Activated CD4-positive, alpha-beta memory T cell treated with anti-CD3 and anti-CD28 coated beads, Interleukin-2, amount 10 ng/mL, durations not matched to agents 7 days and 5 days (primary cell): Measurements from ENCODE around the gene COL25A1. TPM values are rescaled to one million over a fixed set of nuclear protein-coding genes. Genes with fewer than 3 reads are reported as not detected.

ENCODE experiments used
- CTCF ChIA-PET: fragments of 350-600 bp; sonication (Branson Sonifier 250); formaldehyde crosslinking; loops from one replicate; lab custom pipeline; 2021; ENCODE audit warnings: antibody characterized with exemption, inconsistent platforms; lab: Charles Lee
- POLR2A ChIA-PET: fragments of 350-600 bp; sonication (Branson Sonifier 250); formaldehyde crosslinking; loops from one replicate; lab custom pipeline; 2021; ENCODE audit warnings: antibody characterized with exemption; lab: Charles Lee
- DNase-seq: peaks from one replicate; pipeline ENCODE4 v3.0.0-alpha.2; 2020
- H3K27ac Mint-ChIP-seq: one replicate; pipeline ENCODE4 v1.8.0; 2021; ENCODE audit warnings: mild to moderate bottlenecking, mixed read lengths
- H3K27me3 Mint-ChIP-seq: one replicate; pipeline ENCODE4 v1.8.0; 2021; ENCODE audit warnings: mixed read lengths
- H3K36me3 Mint-ChIP-seq: one replicate; pipeline ENCODE4 v1.8.0; 2021; ENCODE audit warnings: low read depth, mixed read lengths
- H3K4me1 Mint-ChIP-seq: one replicate; pipeline ENCODE4 v1.8.0; 2021; ENCODE audit warnings: mixed read lengths
- H3K4me3 Mint-ChIP-seq: one replicate; pipeline ENCODE4 v1.8.0; 2021; ENCODE audit warnings: mild to moderate bottlenecking, mixed read lengths
- H3K9me3 Mint-ChIP-seq: one replicate; pipeline ENCODE4 v1.8.0; 2021; ENCODE audit warnings: mixed read lengths
- total RNA-seq, 2 experiments: library from RNA; stranded (reverse); gene quantifications; one replicate each; pipeline ENCODE4 v1.2.3, GENCODE V29; 2021

Gene COL25A1
- total RNA-seq, 2 experiments from 2014 or later: not detected

DNA sequence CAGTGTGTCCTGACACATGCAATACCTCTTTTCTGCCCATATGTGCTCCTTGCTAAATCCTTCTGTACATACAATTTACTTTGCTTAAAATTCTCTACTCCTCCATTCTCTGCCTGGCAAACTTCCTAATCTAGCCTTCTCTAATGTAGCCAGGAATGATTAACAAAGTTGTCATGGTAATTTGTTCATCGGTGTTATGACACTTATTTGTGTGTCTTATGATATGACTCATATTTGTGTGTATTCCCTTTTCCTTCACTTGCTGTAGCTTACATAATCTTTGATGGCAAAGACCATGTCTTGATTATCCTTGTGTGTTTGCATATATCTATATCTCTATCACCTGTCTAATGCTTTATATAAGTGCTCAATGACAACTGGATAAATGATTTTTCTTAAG is 133.3 kb downstream of the COL25A1 start:
- no peaks in the 10 kb centered on the region for H3K9me3 Mint-ChIP-seq
- peaks cover 15% of the 10 kb centered on the region for H3K27me3 Mint-ChIP-seq
- no peaks in the 10 kb centered on the region for H3K4me1 Mint-ChIP-seq
- H3K4me3 Mint-ChIP-seq: no peak overlapping the region
- ChIA-PET CTCF (no interaction called here), POLR2A (no interaction called here)
- H3K27ac Mint-ChIP-seq: no peak overlapping the region
- no peak for DNase-seq
- no peaks in the 10 kb centered on the region for H3K36me3 Mint-ChIP-seq

- no peaks in the 10 kb centered on the region for H3K36me3 Mint-ChIP-seq
- H3K27me3 Mint-ChIP-seq: peaks cover 15% of the 10 kb centered on the region
- no peak overlapping the region for H3K4me3 Mint-ChIP-seq
- POLR2A ChIA-PET: no interaction called here
- no peaks in the 10 kb centered on the region for H3K9me3 Mint-ChIP-seq
- CTCF ChIA-PET: interaction anchor here (0.6 kb wide), 1 partner anchor 238 kb away, joined by 3 read pairs; no protein-coding TSS in a partner anchor
- no peak for DNase-seq
- H3K4me1 Mint-ChIP-seq: no peaks in the 10 kb centered on the region
- H3K27ac Mint-ChIP-seq: no peak overlapping the region
Observed at GRCh38 chr4:109166586-109166985, 135.9 kb downstream of the COL25A1 start.

DNA sequence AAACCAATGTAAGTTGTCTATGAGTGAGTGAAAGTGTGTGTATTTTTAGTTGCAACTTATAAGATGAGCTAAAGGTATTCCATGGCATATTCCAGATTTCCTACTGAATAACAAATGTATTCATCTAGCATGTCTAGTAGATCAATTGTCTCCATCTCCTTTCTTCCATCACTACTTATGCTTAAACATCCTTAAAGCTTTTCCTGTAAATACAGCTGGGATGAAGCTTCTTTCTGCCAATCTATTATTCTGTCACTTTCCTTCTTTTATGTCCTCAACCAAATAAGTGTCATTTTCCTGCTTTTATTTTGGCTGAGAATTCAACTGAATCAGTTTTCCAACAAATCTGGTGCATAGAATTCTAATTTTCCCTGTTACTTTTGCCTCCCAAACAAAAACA is 136.3 kb downstream of the COL25A1 start:
- Mint-ChIP-seq H3K27me3 (peaks cover 15% of the 10 kb centered on the region), H3K9me3 (no peaks in the 10 kb centered on the region), H3K4me3 (no peak overlapping the region), H3K27ac (no peak overlapping the region), H3K36me3 (no peaks in the 10 kb centered on the region), H3K4me1 (no peaks in the 10 kb centered on the region)
- ChIA-PET CTCF (interaction anchor here (0.6 kb wide), 1 partner anchor 239 kb away, joined by 3 read pairs; no protein-coding TSS in a partner anchor), POLR2A (no interaction called here)
- DNase-seq: no peak

- Mint-ChIP-seq H3K27ac (no peak overlapping the region), H3K27me3 (peaks cover 20% of the 10 kb centered on the region), H3K4me1 (no peaks in the 10 kb centered on the region), H3K36me3 (no peaks in the 10 kb centered on the region), H3K9me3 (no peaks in the 10 kb centered on the region), H3K4me3 (no peak overlapping the region)
- ChIA-PET CTCF (no interaction called here), POLR2A (no interaction called here)
- no peak for DNase-seq
Observed at GRCh38 chr4:109164011-109164410, 138.4 kb downstream of the COL25A1 start.

DNA sequence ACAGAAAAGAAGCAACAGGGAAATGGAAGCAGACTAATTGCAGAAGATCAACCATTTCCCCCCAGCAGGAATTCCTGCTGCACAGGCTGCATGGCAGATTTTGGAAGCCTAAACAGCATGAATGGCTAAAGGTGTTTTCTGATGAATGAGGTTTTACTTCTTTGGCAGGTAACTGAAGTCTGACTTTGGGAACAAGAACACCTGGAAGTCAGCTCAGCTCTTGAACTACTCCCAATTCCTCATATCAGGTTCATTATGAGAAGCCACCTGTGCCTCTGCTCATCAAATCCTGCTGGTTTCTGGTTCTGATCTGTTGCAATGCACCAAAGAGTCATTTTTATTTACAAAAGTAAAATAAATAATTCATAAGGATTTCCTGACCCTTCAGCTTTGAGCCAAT is 139.0 kb downstream of the COL25A1 start:
- Mint-ChIP-seq H3K36me3 (no peaks in the 10 kb centered on the region), H3K4me1 (no peaks in the 10 kb centered on the region)
- CTCF ChIA-PET: no interaction called here

DNA sequence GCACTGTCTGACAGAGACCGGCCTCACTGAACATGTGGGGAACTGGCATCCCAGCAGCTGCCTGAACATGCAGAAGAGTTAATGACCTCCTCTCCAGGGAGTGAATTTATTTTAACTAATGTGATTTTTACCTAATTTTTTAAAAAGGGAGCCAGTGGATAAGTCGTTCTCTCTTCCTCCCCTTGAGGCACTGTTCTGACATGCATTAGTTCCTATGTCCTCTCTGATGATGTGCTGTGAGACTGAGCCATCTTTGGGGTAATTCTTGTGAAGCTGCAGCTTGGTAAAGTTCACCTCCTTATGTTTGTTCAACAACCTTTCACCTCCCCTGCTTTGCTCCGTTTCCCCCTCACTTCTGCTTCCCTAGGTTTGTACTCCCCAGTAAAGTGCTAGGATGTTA is 139.7 kb downstream of the COL25A1 start:
- no peaks in the 10 kb centered on the region for H3K4me1 Mint-ChIP-seq
- ChIA-PET CTCF (no interaction called here), POLR2A (no interaction called here)
- H3K4me3 Mint-ChIP-seq: no peak overlapping the region
- H3K9me3 Mint-ChIP-seq: no peaks in the 10 kb centered on the region
- no peaks in the 10 kb centered on the region for H3K36me3 Mint-ChIP-seq
- DNase-seq: no peak
- peaks cover 17% of the 10 kb centered on the region for H3K27me3 Mint-ChIP-seq
- H3K27ac Mint-ChIP-seq: no peak overlapping the region

More for the DNA sequence above, 139.0 kb downstream of the COL25A1 start:
- Mint-ChIP-seq H3K27ac (no peak overlapping the region), H3K27me3 (peaks cover 20% of the 10 kb centered on the region), H3K9me3 (no peaks in the 10 kb centered on the region), H3K4me3 (no peak overlapping the region)
- POLR2A ChIA-PET: no interaction called here
- DNase-seq: no peak

- Mint-ChIP-seq H3K4me3 (no peak overlapping the region), H3K27me3 (peaks cover 4% of the 10 kb centered on the region), H3K9me3 (no peaks in the 10 kb centered on the region), H3K36me3 (no peaks in the 10 kb centered on the region), H3K27ac (no peak overlapping the region), H3K4me1 (no peaks in the 10 kb centered on the region)
- CTCF ChIA-PET: no interaction called here
- POLR2A ChIA-PET: no interaction called here
- DNase-seq: no peak
Observed at GRCh38 chr4:109160494-109160893, 142.0 kb downstream of the COL25A1 start.

DNA sequence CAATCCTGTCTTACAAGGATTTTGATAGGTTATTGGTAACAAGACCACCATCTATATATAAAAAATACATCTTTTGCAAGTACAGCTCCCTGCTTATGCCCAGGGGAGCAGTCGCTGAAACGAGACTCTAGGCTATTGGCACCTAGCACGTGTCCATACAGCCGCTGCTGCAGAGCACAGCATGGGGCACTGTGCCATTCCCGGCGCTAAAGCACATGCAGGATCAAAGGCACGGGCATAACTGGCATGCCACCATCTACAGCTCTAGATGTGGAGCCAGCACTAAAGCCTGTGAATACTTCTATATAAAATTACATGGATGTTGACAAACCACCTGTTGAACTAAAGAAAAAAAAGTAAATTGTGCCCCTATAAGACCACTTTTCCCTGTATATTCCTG is 144.8 kb downstream of the COL25A1 start:
- H3K36me3 Mint-ChIP-seq: no peaks in the 10 kb centered on the region
- H3K4me3 Mint-ChIP-seq: no peak overlapping the region
- DNase-seq: no peak
- no peaks in the 10 kb centered on the region for H3K4me1 Mint-ChIP-seq
- ChIA-PET CTCF (no interaction called here), POLR2A (no interaction called here)
- peaks cover 6% of the 10 kb centered on the region for H3K27me3 Mint-ChIP-seq
- H3K9me3 Mint-ChIP-seq: no peaks in the 10 kb centered on the region
- H3K27ac Mint-ChIP-seq: no peak overlapping the region

DNA sequence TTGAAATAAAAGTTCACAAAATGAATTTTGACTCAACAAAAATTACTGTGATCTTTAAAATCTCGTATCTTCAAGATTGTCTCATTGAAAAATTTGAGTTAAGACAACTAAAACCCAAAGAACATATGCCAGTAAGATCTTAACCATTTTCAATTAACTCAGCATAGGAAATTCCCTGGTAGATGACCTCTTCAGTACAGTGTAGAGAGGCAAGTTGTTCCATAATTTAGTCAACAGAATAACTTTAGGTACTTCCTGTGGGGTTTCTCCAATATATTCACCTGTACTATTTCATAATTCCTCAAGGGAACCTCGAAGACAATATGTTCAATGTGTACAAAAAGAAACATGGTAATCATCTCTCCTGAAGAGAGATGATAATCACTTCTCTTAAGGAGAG is 145.3 kb downstream of the COL25A1 start:
- no peaks in the 10 kb centered on the region for H3K36me3 Mint-ChIP-seq
- no peak overlapping the region for H3K4me3 Mint-ChIP-seq
- H3K27ac Mint-ChIP-seq: no peak overlapping the region
- DNase-seq: no peak
- POLR2A ChIA-PET: no interaction called here
- peaks cover 7% of the 10 kb centered on the region for H3K27me3 Mint-ChIP-seq
- H3K4me1 Mint-ChIP-seq: no peaks in the 10 kb centered on the region
- CTCF ChIA-PET: no interaction called here
- H3K9me3 Mint-ChIP-seq: no peaks in the 10 kb centered on the region

GRCh38 chr4:109156356-109156755 is 146.1 kb downstream of the COL25A1 start:
- H3K27ac Mint-ChIP-seq: no peak overlapping the region
- no peaks in the 10 kb centered on the region for H3K9me3 Mint-ChIP-seq
- CTCF ChIA-PET: no interaction called here
- POLR2A ChIA-PET: no interaction called here
- no peak for DNase-seq
- peaks cover 7% of the 10 kb centered on the region for H3K27me3 Mint-ChIP-seq
- no peaks in the 10 kb centered on the region for H3K36me3 Mint-ChIP-seq
- H3K4me1 Mint-ChIP-seq: no peaks in the 10 kb centered on the region
- H3K4me3 Mint-ChIP-seq: no peak overlapping the region

DNA sequence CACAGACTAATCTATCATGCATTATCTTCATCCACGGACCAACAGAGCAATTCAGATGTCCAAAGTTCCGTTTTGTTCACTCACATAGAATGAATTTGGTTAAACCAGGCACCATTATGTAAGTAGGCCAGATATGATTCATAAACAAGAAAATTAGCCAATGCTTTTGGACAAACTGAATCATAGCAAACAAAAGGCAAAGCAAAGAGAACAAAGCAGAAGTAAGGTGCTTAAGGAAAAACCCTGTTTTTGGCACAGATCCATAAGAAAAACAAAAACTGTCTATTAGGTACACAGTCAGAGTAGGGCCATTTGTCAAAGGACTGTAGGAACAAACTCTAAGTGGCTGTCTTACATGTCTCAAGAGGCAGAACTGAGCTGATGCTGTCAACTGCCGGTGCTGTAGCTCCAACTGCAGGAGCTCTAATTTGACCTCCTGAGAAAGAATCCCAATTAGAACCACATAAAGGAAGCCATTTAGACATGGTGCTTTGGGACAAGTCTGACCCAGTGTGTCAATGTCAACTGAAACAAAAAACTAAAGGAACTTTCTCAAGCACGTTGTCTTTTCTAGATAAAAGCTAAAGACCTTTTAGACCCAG is 146.7 kb downstream of the COL25A1 start:
- Mint-ChIP-seq H3K36me3 (no peaks in the 10 kb centered on the region), H3K27ac (no peak overlapping the region), H3K4me3 (no peak overlapping the region), H3K4me1 (no peaks in the 10 kb centered on the region), H3K9me3 (no peaks in the 10 kb centered on the region), H3K27me3 (peaks cover 10% of the 10 kb centered on the region)
- no peak for DNase-seq
- POLR2A ChIA-PET: no interaction called here
- CTCF ChIA-PET: no interaction called here

DNA sequence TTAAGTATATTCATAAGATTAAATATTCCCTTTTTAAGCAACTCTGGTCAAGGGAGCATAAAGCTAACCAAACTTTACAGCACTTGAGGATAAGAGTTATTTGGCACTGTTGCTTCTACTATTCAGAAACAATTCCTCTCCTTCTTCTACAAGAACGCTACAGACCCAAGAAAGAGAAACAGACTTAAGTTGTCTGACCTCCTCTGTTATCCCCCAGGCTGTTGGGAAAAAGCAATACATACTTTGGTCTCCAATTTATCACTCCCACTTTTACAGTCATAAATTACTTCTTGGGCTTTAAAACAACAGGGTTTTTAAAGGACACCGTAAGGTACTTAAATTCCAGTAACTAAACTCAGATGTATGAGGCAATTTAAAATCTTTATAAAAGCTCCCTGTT is 147.4 kb downstream of the COL25A1 start:
- Mint-ChIP-seq H3K36me3 (no peaks in the 10 kb centered on the region), H3K27me3 (peaks cover 10% of the 10 kb centered on the region), H3K27ac (no peak overlapping the region), H3K4me1 (no peaks in the 10 kb centered on the region), H3K9me3 (no peaks in the 10 kb centered on the region), H3K4me3 (no peak overlapping the region)
- ChIA-PET POLR2A (no interaction called here), CTCF (interaction anchor here (0.9 kb wide), 1 partner anchor 138 kb away, joined by 3 read pairs; no protein-coding TSS in a partner anchor)
- no peak for DNase-seq

- ChIA-PET POLR2A (no interaction called here), CTCF (interaction anchor here (0.9 kb wide), 1 partner anchor 139 kb away, joined by 3 read pairs; no protein-coding TSS in a partner anchor)
- no peaks in the 10 kb centered on the region for H3K9me3 Mint-ChIP-seq
- peaks cover 8% of the 10 kb centered on the region for H3K27me3 Mint-ChIP-seq
- H3K4me1 Mint-ChIP-seq: no peaks in the 10 kb centered on the region
- H3K36me3 Mint-ChIP-seq: no peaks in the 10 kb centered on the region
- no peak overlapping the region for H3K27ac Mint-ChIP-seq
- DNase-seq: no peak
- no peak overlapping the region for H3K4me3 Mint-ChIP-seq
Observed at GRCh38 chr4:109154424-109154823, 148.0 kb downstream of the COL25A1 start.

DNA sequence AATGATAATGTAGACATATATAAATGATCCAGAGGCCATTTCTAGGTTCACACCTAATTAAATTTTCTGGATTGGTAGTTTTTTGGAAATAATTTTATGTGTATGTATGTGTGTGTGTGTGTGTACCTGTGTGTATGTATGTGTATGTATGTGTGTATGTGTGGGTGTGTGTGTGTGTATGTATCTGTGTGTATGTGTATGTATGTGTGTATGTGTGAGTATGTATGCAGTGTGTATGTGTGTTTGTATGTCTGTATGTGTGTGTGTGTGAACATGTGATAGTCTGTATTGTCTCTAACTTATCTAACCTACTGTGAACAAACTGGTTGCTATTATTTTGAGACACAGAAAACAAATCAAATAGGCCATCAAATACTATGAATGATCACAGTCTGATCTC is 152.6 kb downstream of the COL25A1 start:
- no peak for DNase-seq
- H3K36me3 Mint-ChIP-seq: no peaks in the 10 kb centered on the region
- no peaks in the 10 kb centered on the region for H3K9me3 Mint-ChIP-seq
- H3K4me1 Mint-ChIP-seq: no peaks in the 10 kb centered on the region
- peaks cover 9% of the 10 kb centered on the region for H3K27me3 Mint-ChIP-seq
- ChIA-PET POLR2A (no interaction called here), CTCF (no interaction called here)
- no peak overlapping the region for H3K4me3 Mint-ChIP-seq
- H3K27ac Mint-ChIP-seq: no peak overlapping the region
